ENCODE measurements around the gene AGO1. TPM values are rescaled to one million over a fixed set of nuclear protein-coding genes. Genes with fewer than 3 reads are reported as not detected.

Gene AGO1
- total and polyA plus RNA-seq, 2 of the 13 experiments (the other 11 are each of a cell fraction or from before 2014, with no cell fraction given) = 9.2 to 18.6 TPM

- no peak for TF ChIP-seq PRDM4 (CRISPR knock-in tag; IDR thresholded peaks at IDR 0.05; ENCODE audit: borderline replicate concordance)
- TF ChIP-seq KLF12 (CRISPR knock-in tag; IDR thresholded peaks at IDR 0.05; ENCODE audit: borderline replicate concordance) = 0 out of 2 replicates have a peak, but pooled peaks have one; percentile 3
- no peak for TF ChIP-seq ZNF180 (CRISPR knock-in tag; IDR thresholded peaks at IDR 0.05; ENCODE audit: borderline replicate concordance, low read depth)
- TF ChIP-seq ZBTB2 (CRISPR knock-in tag; IDR thresholded peaks at IDR 0.05; ENCODE audit: low read depth) = peak; percentile 90; the same call in 1 of the 2 replicates
- TF ChIP-seq RFX1 (IDR thresholded peaks at IDR 0.05) = no peak
- no peak for TF ChIP-seq ZKSCAN5 (CRISPR knock-in tag; IDR thresholded peaks at IDR 0.05)
- TF ChIP-seq ZNF891 (CRISPR knock-in tag; IDR thresholded peaks at IDR 0.05) = peak; percentile 79
- 0 out of 2 replicates have a peak, but pooled peaks have one; percentile 61 for TF ChIP-seq ZNF224 (CRISPR knock-in tag; IDR thresholded peaks at IDR 0.05)
- no peak for TF ChIP-seq ZNF557 (CRISPR knock-in tag; IDR thresholded peaks at IDR 0.05)
- TF ChIP-seq SALL1 (CRISPR knock-in tag; IDR thresholded peaks at IDR 0.05) = peak; percentile 62
- TF ChIP-seq PHF8 (CRISPR knock-in tag; IDR thresholded peaks at IDR 0.05) = peak; percentile 81
- TF ChIP-seq ZNF570 (CRISPR knock-in tag; IDR thresholded peaks at IDR 0.05; ENCODE audit: borderline replicate concordance) = no peak
- TF ChIP-seq FOXC1 (CRISPR knock-in tag; IDR thresholded peaks at IDR 0.05; ENCODE audit: borderline replicate concordance) = peak; percentile 31; the same call in 1 of the 2 replicates
- TF ChIP-seq MXD3 (CRISPR knock-in tag; IDR thresholded peaks at IDR 0.05) = no peak
- peak; percentile 60; the same call in 1 of the 2 replicates for TF ChIP-seq ZNF446 (CRISPR knock-in tag; IDR thresholded peaks at IDR 0.05)
- no peak for TF ChIP-seq ARID3A (IDR thresholded peaks at IDR 0.05; ENCODE audit: low read depth, low read length)
- TF ChIP-seq ZNF574 (CRISPR knock-in tag; IDR thresholded peaks at IDR 0.05) = peak; percentile 96
- no peak for TF ChIP-seq EED (CRISPR knock-in tag; IDR thresholded peaks at IDR 0.05)
- no peak for TF ChIP-seq ZNF234 (CRISPR knock-in tag; conservative IDR thresholded peaks at IDR 0.05)
- TF ChIP-seq PTBP1 (IDR thresholded peaks at IDR 0.05; ENCODE audit: low read depth, low read length, poor library complexity, severe bottlenecking) = no peak
These were observed 47.8 kb downstream of the AGO1 start, which contains the start of gene AGO3 (continued) for GRCh38 chr1:35930593-35931445.
